SIG-M5 treated with dmso at 0.1 percent for 504 hours (cell line): Measurements from ENCODE around the gene FCRLB.
"Not testable (repeated sequence)": the region's sequence is repeated elsewhere in the genome, so short reads cannot be mapped to it uniquely, and the experiment has no call there.

ENCODE experiments used
- DNase-seq: peaks from one replicate; lab custom pipeline; 2025; ENCODE audit not compliant: unreplicated experiment; lab: John Stamatoyannopoulos, UW

FCRLB gene

DNA sequence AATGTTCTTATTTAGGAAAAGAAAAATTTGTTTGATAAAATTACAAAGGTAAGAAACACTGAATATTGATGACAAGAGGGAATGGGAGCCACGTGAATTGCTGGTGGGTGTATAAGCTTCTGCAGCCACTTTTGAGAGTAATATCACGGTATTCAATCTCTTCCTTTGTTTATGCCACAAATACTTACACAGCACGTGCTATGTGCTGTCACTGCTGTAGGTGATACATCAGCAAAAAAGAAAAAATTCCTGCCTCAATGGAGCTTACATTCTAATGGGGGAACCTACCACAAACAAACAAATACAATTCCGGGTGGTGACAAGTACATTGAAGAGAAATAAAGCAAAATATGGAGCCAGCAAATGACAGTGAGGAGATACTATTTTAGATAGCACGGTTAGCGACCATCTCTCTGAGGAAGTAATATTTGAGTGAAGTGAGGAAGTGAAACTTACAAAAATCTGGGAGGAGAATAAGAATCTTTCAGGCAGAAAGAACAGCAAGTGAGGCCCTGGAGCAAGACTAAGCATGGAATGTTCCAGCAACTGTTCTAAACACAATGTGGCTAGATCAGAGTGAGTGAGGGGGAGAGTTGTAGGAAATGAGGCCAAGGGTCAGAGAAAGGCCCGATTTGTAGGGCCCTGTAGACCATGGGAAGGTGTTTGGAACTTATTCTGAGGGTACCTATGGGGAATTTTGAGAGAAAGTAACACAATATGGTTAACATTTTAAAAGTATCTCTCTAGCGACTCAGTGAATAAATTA is 2.6 kb upstream of the FCRLB start:
- peak; percentile 79 for DNase-seq

DNA sequence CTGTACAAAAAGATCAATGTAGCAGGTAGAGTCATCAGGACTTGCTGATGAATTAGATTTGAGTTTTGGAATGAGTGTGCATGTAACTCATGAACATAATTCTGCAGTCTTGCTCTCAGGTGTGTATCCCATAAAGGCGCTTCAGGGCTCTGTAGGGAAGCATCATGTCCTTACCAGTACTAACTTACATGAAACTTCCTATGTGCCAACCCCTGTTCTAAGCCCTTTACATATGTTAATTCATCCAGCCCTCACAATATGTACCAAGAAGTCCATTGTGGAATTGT is 2.1 kb upstream of the FCRLB start:
- DNase-seq: no peak

DNA sequence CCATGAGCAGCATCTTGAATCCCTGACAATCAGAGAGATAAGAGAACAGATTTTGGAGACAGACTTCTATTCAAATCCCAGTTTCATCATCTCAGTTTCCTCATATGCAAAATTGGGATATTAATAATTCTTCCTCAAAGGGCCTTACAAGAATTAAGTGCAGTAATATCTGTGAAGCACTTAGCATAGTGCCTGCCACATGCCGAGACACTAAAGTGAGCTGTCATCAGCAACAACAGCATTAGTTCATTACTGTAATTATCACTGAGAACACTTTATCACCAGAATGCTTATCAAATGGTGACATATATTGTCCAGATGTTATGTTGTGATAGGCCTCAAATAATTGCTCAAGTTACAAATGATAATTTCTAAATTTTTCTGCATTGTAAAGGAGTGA is 922 bp upstream of the FCRLB start:
- no peak for DNase-seq

- DNase-seq: peak; percentile 91
These were observed 497 bp downstream of the FCRLB start for GRCh38 chr1:161721738-161722343.

DNA sequence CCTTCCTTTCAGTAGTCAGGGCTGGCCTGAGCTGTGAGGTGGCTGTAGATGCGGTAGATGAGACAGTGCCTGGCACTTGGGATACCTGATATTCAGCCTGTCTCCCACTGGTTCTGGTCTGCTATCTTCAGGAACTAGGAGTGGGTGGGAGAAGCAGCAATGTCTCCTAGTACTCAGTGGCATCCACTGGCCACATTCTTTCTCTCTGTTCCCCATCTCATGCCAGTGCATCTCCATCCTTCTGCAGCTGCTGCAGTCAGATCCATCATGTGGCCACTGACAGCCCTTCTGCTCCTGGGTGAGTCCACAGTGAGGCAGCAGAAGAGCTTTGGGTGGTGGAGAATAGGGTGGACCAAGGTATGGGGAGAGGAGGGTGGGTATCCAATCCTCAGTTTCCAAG is 1.1 kb downstream of the FCRLB start:
- no peak for DNase-seq

DNA sequence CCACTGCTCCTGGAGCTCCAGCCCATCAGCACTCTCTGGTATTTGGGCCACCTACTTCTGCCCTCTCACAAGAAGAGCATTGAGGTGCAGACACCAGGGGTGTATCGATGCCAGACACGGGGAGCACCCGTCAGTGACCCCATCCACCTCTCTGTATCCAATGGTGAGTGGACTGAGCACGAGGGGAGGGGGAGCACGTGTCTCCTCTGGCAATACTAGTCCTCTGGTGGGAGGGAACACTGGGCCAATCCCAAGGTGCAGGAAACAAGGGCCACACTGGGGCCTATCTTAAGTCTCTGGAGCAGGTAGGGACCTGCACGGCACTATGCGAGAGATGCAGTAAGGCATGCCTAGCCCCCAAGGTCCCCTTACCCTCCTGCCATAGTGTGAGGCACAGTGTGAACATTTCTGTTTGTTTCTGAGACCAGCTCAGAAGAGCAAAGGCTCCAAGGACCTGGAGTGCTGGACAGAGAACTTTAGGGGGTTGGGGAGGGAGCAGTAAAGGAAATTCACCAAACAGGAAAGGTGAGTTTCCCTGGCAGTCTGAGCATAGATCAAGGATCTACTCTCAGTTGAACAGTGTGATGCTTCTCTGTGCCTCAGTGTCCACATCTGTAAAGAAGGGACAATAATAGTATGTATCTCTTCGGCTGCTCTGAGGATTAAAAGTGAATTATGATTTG is 2.3 kb downstream of the FCRLB start:
- DNase-seq: no peak

- DNase-seq: not testable (repeated sequence)
These were observed 4.0 kb downstream of the FCRLB start for GRCh38 chr1:161725258-161725907.

GRCh38 chr1:161725908-161726472 is 4.6 kb downstream of the FCRLB start:
- DNase-seq: peak; percentile 67

GRCh38 chr1:161726473-161727255 is 5.3 kb downstream of the FCRLB start:
- DNase-seq: peak; percentile 71

DNA sequence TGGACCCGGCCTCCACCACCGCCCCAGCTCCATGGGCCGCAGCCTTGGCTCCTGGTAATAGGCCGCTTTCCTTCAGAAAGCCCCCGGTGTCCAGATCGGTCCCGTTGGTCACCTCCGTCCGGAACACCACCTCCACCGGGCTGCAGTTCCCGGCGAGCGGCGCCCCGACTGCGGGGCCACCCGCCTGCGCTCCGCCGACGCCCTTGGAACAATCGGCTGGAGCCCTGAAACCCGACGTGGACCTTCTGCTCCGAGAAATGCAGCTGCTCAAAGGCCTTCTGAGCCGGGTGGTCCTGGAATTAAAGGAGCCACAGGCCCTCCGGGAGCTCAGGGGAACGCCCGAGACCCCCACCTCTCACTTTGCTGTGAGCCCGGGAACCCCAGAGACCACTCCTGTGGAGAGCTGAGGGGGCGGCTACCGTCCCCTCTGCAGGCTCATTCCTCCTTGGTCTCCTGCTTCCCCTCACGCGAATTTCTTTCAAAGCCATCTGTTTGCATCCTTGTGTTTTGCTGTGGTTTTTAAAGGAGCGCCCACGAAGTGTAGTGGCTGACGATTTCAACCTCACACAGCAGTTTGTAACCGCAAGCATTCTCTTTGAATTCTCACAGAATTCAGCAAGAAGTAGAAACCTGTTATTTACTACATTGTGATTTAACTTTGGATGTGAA is 6.0 kb downstream of the FCRLB start:
- peak; percentile 62 for DNase-seq

DNA sequence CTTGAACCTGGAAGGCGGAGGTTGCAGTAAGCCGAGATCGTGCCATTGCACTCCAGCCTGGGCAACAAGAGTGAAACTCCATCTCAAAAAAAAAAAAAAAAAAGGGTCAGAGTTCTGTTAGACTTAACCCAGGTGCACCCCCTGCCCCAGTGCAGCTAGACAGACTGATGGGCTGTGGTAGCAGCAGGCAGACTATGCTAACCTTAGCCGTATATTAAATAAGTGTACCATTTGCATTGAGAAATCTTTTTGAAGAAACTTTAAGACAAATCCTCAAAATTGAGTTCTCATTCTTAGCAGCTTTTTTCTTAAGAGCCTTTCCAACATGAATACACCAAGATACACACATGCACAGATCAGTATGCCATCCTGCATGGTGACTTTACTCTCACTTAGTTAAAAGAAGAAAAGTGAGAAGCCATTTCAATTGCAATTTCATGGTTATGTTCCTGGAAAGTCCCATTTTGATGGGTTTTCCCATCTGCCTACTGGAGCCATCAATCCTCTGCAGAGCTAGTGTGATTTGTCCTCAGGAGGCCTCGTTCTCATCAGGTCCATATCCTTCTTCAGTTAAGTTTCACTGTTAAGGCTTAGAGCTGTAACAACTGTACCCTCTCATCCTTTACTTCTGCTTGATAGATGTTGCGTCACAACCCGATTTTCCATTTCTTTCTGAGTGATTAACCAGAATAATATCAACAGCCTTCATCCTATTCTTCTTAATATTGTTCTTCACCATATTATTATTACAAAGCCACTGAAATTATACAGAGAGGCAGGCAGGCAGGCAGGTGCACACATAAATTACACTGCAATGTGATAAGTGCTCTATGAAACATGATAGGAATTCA is 7.3 kb downstream of the FCRLB start:
- DNase-seq: peak; percentile 32

- peak; percentile 80 for DNase-seq
These were observed 8.8 kb downstream of the FCRLB start for GRCh38 chr1:161730050-161730564.

- DNase-seq: no peak
These were observed 9.9 kb downstream of the FCRLB start for GRCh38 chr1:161731241-161731640.

- DNase-seq: no peak
These were observed 10.8 kb downstream of the FCRLB start for GRCh38 chr1:161731981-161732718.

GRCh38 chr1:161733526-161733925 is 12.2 kb downstream of the FCRLB start:
- DNase-seq: peak; percentile 89

DNA sequence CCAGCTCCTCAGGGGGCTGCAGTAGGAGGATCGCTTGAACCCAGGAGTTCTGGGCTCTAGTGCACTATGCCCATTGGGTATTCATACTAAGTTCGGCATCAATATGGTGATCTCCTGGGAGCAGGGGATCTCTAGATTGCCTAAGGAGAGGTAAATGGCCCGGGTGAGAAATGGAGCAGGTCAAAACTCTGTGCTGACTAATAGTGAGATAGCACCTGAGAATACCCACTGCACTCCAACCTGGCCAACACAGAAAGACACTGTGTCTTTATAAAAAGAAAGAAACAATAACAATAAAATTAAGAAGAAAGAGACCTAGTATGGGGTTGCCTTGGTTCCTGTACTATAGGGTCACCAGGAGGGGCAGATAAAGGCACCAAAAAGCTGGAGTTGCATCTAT is 14.5 kb downstream of the FCRLB start:
- DNase-seq: no peak

- DNase-seq: no peak
These were observed 15.1 kb downstream of the FCRLB start for GRCh38 chr1:161736335-161736969.

DNA sequence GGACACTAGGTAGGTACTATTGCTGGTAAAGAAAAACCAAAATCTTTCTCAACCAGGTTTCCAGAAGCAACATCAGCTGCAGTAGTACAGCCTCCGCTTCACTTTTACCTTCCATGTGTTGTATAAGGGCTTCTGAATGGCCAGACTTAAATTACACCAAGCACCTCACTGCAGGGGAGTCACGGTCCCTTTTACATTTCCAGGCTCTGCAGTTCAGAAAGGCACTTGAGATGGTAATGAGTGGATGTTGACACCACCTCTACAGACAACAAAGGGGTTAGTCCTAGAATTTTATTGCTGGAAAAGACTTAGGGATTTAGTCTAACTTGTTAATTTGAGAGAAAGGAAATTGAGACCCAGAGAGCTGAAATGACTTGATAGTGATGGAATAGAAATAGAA is 16.3 kb downstream of the FCRLB start:
- no peak for DNase-seq
